Stomach (tissue), 4 donors: ENCODE results near the gene CIAO2A.

Source experiments
- CTCF ChIP-seq, 7 experiments: fragments of 450-650 bp in 4 of 7; fragments of 200-600 bp in 3 of 7; sonication (generic) in 3 of 7; IDR thresholded peaks; one replicate each; pipeline ENCODE4 v1.5.1; 2016 to 2019; ENCODE audit warnings: antibody characterized with exemption in 7 of 7, control low read depth in 2 of 7, mild to moderate bottlenecking in 1 of 7
- POLR2A ChIP-seq, 4 donors: fragments of 450-650 bp; IDR thresholded peaks; one replicate each; pipeline ENCODE4 v1.6.1; 2016; ENCODE audit warnings: antibody characterized with exemption in 4 of 4, control low read depth in 2 of 4, mild to moderate bottlenecking in 1 of 4, moderate library complexity in 1 of 4
- POLR2AphosphoS5 ChIP-seq, 3 donors: sonication (generic); formaldehyde crosslinking; IDR thresholded peaks; one replicate each; pipeline ENCODE4 v1.6.1; 2016; ENCODE audit warnings: antibody characterized with exemption in 3 of 3

- TF ChIP-seq POLR2AphosphoS5 (IDR thresholded peaks at IDR 0.05) (no peak), CTCF (IDR thresholded peaks at IDR 0.05) (no peak), POLR2A (IDR thresholded peaks at IDR 0.05) (no peak)
Measured at GRCh38 chr15:64060716-64061115, 32.9 kb downstream of the CIAO2A start.
